GM19238 (cell line): Measurements from ENCODE around the gene ZNF330.
A peak's percentile ranks its signal among the peaks of the same experiment; 100 is the strongest.
"Not testable (repeated sequence)": the region's sequence is repeated elsewhere in the genome, so short reads cannot be mapped to it uniquely, and the experiment has no call there.

Experiments
- DNase-seq: peaks from one replicate; pipeline ENCODE4 v3.0.0; 2011; ENCODE audit warnings: low spot score; ENCODE audit not compliant: insufficient read length

The ZNF330 gene

DNA sequence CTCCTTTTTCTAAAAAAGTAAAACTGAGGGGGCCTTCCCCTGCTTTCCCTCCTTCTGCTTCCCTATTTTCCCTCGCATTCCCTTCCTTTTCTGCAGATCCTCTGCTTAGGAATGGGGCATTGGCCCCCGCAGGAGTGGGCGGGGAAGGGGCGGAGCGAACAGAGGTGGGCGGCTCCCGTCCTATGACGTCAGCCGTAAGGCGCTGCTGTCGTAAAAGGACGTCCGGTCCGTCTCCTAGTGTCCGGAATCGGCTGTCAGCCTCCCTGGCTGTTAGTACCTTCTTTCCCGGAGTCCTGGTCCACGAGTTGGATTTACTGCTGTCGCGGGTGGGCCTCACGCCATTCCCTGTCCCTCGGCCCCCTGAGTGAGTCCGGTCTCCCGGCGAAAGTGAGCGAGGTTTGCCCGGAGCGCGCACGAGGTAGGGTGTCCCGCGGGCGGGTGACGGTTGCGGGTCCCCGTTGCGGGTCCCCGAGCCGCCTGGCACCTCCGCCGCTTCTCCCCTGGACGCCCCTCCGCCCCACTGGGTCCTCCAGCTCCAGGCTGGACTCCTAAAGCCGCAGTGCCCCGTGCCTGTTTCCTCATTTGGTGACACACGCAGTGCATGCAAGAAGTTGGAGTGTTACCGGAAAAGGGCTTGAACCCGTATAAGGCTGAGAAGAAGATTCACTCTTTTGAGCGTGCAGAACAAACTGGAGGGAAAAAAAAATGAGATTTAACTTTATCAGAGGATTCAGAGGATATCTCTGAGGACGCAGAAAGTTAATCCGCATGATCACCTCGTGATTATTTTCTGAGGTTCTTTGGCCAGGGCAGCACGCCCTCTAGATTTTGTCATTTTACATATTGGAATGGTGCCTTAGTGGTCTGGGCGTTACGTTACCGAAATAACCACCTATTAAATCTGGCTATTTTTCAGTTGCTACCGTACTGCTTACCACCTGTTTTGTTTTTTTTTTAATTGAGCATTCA lies at the start of gene ZNF330:
TSS of gene ZNF330 (plus strand) at position 205 of the 969 bp plus-strand sequence. CDS start 1,477 bp downstream, outside the sequence.
- peak; percentile 69 for DNase-seq

GRCh38 chr4:141174457-141174856 lies 46.2 kb upstream of the ZNF330 start:
- DNase-seq: no peak

DNA sequence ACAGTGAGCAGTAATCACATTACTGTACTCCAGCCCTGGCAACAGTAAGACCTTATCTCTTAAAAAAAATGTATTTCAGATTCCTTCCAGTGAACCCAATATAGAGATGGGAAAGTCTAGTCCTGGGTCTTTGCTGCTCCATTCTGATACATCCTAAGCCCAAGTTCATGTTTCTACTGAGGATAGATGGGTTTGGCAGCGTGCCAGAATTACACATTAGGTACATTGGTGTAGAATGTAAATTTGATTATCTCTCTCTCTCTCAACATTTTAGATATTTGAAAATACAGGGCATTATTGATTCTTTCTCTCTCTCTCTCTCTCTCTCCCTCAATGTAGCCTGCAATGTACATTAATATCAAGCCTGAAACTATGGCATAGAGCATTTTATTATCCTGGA lies 43.5 kb upstream of the ZNF330 start:
- DNase-seq: no peak

- no peak for DNase-seq
Observed at GRCh38 chr4:141179474-141180373, 41.0 kb upstream of the ZNF330 start.

DNA sequence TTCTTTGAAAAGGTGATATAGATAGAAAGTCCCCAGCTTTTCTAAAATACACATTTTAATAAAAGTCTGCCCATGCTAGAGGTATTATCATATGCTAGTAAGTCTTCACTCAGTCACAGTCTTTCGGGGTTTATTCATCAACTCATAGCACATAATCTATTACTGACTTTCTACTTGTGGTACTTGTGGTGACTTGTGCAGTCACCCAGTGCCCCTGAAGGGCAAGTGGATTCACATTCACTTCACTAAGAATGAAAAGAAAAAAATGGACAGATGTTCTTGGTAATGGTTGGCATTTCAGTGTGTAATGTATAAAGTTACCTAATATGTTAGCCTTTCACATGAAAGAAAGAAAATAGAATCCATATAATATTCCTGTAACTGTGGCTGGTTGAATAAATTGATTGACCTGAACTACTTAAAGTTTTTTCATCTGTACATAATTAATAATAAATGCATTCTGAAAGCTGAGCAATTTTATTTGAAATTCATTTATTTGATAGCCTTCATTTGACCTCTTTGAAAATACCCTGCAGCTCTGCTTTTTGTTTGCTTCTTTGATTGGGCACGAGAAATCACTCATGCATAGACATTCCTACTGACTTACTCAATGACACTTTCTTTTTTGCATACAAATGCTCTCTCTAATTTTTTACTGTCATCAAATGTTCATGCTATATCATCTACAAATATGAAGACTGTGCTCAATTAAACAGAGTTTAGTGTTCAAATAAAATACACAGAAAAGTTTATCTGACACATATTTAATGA lies 39.5 kb upstream of the ZNF330 start:
- no peak for DNase-seq

DNA sequence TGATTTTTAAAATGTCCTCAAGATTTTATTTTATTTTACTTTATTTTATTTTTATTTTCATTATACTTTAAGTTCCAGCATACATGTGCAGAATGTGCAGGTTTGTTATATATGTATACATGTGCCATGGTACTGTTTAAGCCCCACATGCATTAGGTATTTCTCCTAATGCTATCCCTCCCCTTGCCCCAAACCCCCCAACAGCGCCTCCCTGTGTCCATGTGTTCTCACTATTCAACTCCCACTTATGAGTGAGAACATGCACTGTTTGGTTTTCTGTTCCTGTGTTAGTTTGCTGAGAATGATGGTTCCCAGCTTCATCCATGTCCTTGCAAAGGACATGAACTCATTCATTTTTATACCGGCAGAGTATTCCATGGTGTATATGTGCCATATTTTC lies 37.2 kb upstream of the ZNF330 start:
- not testable (repeated sequence) for DNase-seq

GRCh38 chr4:141192564-141192963 lies 28.1 kb upstream of the ZNF330 start:
- no peak for DNase-seq

DNA sequence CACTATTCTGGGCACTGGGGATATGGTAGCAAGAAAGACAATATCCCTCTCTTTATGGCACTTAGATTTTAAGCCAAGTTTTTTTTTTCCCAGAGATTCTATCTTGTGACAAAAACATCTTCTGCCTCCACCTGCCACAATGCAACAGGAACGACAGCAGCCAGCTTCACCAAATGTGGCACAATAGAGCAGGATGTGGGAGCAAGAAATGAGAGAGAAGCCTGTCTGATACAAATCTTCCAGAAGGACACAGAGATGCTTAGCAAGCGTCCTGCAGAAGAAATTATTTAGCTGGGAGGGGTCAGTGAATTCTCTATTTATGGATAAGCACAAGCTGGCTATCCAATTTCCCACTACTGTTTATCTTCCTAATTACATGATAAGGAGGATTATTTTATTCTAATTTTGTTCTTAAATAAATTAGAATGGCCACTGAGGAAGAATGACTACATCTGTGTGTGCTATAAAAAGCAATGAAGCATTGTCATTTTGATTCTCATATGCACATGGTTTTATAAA lies 27.1 kb upstream of the ZNF330 start:
- DNase-seq: no peak

- DNase-seq: no peak
Observed at GRCh38 chr4:141195095-141195707, 25.5 kb upstream of the ZNF330 start.

DNA sequence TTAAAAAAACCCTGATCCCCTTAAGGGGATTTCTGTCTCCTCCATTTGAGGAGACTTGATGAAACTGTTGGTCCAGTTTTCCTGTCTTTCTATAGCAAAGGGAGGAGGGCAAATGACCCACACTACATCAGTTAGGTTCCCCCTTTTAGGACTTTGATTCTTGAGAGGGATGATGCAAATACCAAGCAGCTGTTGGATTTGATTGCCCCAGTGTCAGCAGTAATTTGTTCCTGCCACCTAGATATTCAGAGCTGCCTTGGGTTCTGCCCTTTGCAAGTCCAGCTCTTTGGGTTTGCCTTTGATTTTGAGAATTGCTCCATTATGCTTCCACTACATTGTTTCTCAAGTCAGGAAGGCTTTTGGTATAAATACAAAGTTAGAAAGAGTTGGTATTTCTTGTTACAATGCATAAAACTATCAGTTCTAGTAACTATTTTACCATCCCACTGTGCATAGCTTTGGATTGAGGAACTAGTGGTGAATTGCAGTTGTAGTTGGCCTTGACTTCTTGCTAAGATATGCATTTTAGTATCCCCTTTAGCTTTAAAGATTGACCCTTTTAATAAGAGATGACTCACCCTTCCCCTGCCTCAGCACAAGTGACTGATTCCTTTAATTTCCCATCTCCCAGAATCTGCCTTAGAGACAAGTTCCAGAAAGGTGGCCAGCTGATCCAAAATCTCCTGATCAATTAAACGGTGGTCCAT lies 24.3 kb upstream of the ZNF330 start:
- DNase-seq: no peak

- no peak for DNase-seq
Observed at GRCh38 chr4:141207961-141208360, 12.7 kb upstream of the ZNF330 start.

DNA sequence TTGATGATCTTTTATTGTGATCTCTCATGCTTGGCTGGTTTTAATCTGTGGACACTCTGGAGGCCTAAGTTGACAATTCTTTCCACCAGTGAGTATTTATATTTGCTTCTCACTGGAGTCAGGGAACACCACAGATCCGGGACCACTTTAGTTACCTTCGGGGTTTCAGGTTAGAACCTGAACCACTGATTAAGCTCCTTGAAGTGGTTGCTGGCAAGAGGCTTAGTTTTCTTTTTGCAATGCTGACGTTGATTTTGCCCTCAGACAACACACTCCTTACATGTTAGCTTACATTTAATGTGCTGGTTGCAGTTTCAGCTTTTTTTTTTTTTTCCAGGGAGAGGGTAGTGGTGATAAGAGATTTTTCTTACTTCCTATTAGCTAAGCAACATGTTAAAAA lies 10.5 kb upstream of the ZNF330 start:
- DNase-seq: no peak

DNA sequence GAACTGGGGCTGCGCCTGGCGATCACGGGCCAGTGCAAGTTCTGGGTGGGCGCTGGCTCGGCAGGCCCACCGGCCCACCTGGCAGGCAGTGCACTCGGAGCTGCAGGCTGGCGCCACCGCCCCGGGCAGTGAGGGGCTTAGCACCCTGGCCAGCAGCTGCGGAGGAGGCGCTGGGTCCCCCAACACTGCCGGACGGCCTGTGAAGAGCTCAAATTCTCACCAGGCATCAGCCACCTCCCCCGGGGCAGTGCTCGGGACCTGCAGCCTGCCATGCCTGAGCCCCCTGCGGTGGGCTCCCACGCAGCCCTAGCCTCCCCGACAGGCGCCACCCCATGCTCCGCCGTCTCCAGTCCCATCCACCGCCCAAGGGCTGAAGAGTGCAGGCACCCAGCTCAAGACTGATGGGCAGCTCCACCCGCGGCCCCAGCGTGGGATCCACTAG lies 7.1 kb upstream of the ZNF330 start:
- DNase-seq: no peak

DNA sequence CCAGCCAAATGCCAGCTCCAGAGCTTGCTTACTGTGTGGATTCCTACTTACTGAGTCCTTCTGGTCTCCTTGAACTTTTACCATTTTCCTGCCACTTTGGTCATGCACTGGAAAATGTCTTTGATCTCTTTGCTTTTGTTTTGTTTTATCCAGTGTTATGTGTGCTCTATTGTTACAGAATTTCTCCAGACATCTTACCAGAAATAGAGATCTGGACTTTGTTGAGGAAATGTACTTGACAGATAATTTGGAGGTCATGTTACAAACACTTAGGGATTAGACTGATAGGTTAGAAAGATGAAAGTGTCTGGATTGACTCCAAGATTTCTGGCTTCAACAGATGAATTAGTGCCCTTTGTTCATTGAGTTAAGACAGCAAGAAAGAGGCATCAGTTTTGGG lies 5.7 kb upstream of the ZNF330 start:
- DNase-seq: no peak

DNA sequence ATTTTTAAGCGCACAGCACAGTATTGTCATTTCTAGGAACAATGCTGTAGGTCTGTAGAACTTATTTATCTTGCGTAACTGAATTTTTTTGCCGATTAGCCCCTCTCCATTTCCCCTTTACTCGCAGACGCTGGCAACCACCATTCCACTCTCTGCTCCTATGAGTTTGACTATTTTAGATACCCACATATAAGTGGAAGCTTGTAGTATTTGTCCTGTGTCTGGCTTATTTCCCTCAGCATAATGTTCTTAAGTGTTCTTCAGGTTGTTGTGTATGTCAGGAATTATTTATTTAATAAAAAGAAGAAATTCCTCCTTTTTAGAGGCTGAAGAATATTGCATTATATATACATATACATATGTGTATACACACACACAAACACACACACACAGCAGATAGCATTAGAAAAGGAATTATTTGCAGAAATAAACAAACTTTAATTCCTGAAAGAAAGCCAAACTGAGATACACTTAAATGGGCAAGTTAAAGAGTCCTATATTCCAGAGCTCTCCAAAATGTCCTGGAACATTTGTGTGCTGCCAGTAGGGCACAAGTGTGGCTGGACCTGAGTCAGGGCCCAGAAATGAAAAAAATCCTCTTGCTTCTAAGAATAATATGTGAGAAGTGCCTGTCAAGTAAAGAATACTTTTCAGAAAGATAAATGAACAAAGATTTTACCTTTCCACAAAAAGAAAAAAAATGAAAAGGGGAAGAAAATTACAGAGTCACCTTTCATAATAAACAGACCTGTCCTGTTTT lies 4.5 kb upstream of the ZNF330 start:
- DNase-seq: no peak

- DNase-seq: no peak
Observed at GRCh38 chr4:141220271-141220670, 424 bp upstream of the ZNF330 start.

- no peak for DNase-seq
Observed at GRCh38 chr4:141223418-141223817, 2.7 kb downstream of the ZNF330 start.

DNA sequence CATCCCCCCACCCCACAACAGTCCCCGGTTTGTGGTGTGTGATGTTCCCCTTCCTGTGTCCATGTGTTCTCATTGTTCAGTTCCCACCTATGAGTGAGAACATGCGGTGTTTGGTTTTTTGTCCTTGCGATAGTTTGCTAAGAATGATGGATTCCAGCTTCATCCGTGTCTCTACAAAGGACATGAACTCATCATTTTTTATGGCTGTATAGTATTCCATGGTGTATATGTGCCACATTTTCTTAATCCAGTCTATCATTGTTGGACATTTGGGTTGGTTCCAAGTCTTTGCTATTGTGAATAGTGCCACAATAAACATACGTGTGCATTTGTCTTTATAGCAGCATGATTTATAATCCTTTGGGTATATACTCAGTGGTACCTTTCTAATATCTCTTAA lies 6.6 kb downstream of the ZNF330 start:
- not testable (repeated sequence) for DNase-seq

DNA sequence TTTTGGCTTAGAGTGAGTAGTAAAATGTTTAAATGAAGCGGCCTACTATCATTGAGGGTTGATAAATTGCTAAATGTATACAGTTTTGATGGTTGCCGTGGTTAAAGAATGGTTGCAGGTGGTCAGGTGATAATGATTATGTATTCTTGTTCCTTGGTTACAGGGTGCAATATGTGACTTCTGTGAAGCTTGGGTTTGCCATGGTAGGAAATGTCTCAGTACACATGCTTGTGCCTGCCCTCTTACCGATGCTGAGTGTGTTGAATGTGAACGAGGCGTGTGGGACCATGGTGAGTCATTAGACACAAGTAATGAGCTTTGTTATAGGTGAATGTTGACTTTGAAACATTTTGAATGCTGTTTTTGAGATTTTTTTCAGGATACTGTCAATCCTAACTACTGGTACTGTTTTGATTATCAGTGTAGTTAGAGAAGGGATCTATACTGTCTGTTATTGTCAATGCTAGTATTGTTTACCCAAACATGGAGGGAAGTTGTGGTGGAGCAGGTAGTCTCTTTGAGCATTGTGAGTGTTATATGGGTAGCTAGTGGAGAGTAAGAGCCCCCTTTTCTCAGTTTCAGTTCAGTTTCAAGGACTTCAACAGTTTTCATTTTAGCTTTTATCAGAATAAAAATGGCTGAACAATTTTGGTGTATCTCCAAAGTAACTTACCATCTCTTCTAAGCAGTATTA lies 8.9 kb downstream of the ZNF330 start:
- no peak for DNase-seq
